ENCODE data around the gene WDR89. TPM values are rescaled to one million over a fixed set of nuclear protein-coding genes. Genes with fewer than 3 reads are reported as not detected.
"Not testable (repeated sequence)": the region's sequence is repeated elsewhere in the genome, so short reads cannot be mapped to it uniquely, and the experiment has no call there.

WDR89 gene
- total RNA-seq, 2 experiments from 2014 or later: 27.3 to 30.4 TPM

- Mint-ChIP-seq H3K36me3 (peaks cover 11% of the 10 kb centered on the region), H3K4me1 (ENCODE audit: low read depth) (peaks cover 27% of the 10 kb centered on the region), H3K4me3 (no peak overlapping the region), H3K27ac (no peak overlapping the region), H3K9me3 (no peaks in the 10 kb centered on the region), H3K27me3 (no peaks in the 10 kb centered on the region)
- ChIA-PET CTCF (interaction anchor here (1.0 kb wide), 2 partner anchors 17 to 228 kb away, joined by 3 to 4 read pairs; no protein-coding TSS in a partner anchor), POLR2A (no interaction called here)
- no peak for DNase-seq
- intact Hi-C loops (cut with micrococcal nuclease): no loop called here
Measured at GRCh38 chr14:63616015-63616414, 25.7 kb downstream of the WDR89 start.

- ChIA-PET CTCF (interaction anchor here (0.9 kb wide), 1 partner anchor 18 kb away, joined by 3 read pairs; no protein-coding TSS in a partner anchor), POLR2A (no interaction called here)
- no peak for DNase-seq
- Mint-ChIP-seq H3K9me3 (no peaks in the 10 kb centered on the region), H3K27ac (peak overlapping the region; percentile 36), H3K4me3 (no peak overlapping the region), H3K36me3 (peaks cover 8% of the 10 kb centered on the region), H3K27me3 (no peaks in the 10 kb centered on the region), H3K4me1 (ENCODE audit: low read depth) (peaks cover 24% of the 10 kb centered on the region)
- intact Hi-C loops (cut with micrococcal nuclease): no loop called here
Measured at GRCh38 chr14:63614679-63615363, 26.9 kb downstream of the WDR89 start.

GRCh38 chr14:63611078-63611477 lies 30.6 kb downstream of the WDR89 start:
- H3K4me3 Mint-ChIP-seq: no peak overlapping the region
- H3K9me3 Mint-ChIP-seq: no peaks in the 10 kb centered on the region
- no peaks in the 10 kb centered on the region for H3K27me3 Mint-ChIP-seq

DNA sequence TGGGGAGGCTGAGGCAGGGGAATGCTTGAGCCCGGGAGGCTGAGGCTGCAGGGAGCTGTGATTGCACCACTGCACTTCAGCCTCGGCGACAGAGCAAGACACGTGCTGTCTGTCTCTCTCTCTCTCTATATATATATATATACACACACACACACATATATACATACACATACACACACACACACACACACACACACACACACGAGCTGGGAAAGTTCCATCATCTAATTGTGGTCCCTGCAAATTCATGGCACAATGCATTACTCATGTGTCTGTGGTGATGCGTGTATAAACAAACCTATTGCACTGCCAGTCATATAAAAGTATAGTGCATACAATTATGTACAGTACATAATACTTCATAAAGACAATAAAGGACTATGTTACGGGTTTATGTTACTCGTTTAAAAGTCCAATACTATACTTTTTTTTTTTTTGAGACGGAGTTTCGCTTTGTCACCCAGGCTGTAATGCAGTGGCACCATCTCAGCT lies 36.6 kb downstream of the WDR89 start:
- no peak for DNase-seq
- CTCF ChIA-PET: interaction anchor here (1.4 kb wide), 1 partner anchor 37 kb away, joined by 3 read pairs; the partner anchor contains the start of gene WDR89
- Mint-ChIP-seq H3K36me3 (peaks cover 22% of the 10 kb centered on the region), H3K27me3 (no peaks in the 10 kb centered on the region), H3K4me1 (ENCODE audit: low read depth) (peaks cover 2% of the 10 kb centered on the region), H3K4me3 (no peak overlapping the region), H3K9me3 (no peaks in the 10 kb centered on the region), H3K27ac (no peak overlapping the region)
- POLR2A ChIA-PET: no interaction called here
- intact Hi-C loops (cut with micrococcal nuclease): no loop called here

More at GRCh38 chr14:63611078-63611477, 30.6 kb downstream of the WDR89 start:
- intact Hi-C loops (cut with micrococcal nuclease): no loop called here
- ChIA-PET POLR2A (no interaction called here), CTCF (no interaction called here)
- Mint-ChIP-seq H3K36me3 (peaks cover 11% of the 10 kb centered on the region), H3K27ac (no peak overlapping the region), H3K4me1 (ENCODE audit: low read depth) (peaks cover 14% of the 10 kb centered on the region)
- no peak for DNase-seq

DNA sequence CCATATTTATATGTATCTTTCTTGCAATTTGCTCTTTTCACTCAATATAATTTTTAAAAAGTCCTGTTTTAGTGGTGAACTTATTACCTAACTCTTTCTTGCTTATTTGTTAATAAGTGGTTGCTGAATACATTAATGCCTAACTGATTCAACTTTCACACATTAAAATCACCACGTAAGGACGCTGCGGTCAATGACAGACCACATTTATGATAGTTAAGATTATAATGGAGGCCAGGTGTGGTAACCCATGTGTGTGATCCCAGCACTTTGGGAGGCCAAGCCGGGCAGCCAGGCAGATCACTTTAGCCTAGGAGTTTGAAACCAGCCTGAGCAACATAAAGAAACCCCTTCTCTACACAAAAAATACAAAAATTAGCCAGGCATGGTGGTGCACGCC lies 37.0 kb downstream of the WDR89 start:
- Mint-ChIP-seq H3K9me3 (no peaks in the 10 kb centered on the region), H3K4me3 (no peak overlapping the region), H3K27ac (no peak overlapping the region), H3K36me3 (peaks cover 26% of the 10 kb centered on the region), H3K27me3 (no peaks in the 10 kb centered on the region), H3K4me1 (ENCODE audit: low read depth) (peaks cover 2% of the 10 kb centered on the region)
- DNase-seq: no peak
- POLR2A ChIA-PET: no interaction called here
- intact Hi-C loops (cut with micrococcal nuclease): no loop called here
- CTCF ChIA-PET: no interaction called here

GRCh38 chr14:63603749-63604277 lies 37.9 kb downstream of the WDR89 start:
- H3K27ac Mint-ChIP-seq: no peak overlapping the region
- POLR2A ChIA-PET: no interaction called here
- intact Hi-C loops (cut with micrococcal nuclease): no loop called here

GRCh38 chr14:63598807-63599206 lies 42.9 kb downstream of the WDR89 start:
- Mint-ChIP-seq H3K36me3 (peaks cover 67% of the 10 kb centered on the region), H3K9me3 (peaks cover 29% of the 10 kb centered on the region), H3K4me1 (ENCODE audit: low read depth) (peaks cover 5% of the 10 kb centered on the region), H3K27ac (no peak overlapping the region), H3K4me3 (no peak overlapping the region), H3K27me3 (no peaks in the 10 kb centered on the region)
- ChIA-PET POLR2A (no interaction called here), CTCF (no interaction called here)
- no peak for DNase-seq
- intact Hi-C loops (cut with micrococcal nuclease): no loop called here

More at GRCh38 chr14:63603749-63604277, 37.9 kb downstream of the WDR89 start:
- Mint-ChIP-seq H3K4me3 (no peak overlapping the region), H3K27me3 (no peaks in the 10 kb centered on the region), H3K4me1 (ENCODE audit: low read depth) (peaks cover 2% of the 10 kb centered on the region), H3K9me3 (no peaks in the 10 kb centered on the region), H3K36me3 (peaks cover 34% of the 10 kb centered on the region)
- no peak for DNase-seq
- CTCF ChIA-PET: no interaction called here

DNA sequence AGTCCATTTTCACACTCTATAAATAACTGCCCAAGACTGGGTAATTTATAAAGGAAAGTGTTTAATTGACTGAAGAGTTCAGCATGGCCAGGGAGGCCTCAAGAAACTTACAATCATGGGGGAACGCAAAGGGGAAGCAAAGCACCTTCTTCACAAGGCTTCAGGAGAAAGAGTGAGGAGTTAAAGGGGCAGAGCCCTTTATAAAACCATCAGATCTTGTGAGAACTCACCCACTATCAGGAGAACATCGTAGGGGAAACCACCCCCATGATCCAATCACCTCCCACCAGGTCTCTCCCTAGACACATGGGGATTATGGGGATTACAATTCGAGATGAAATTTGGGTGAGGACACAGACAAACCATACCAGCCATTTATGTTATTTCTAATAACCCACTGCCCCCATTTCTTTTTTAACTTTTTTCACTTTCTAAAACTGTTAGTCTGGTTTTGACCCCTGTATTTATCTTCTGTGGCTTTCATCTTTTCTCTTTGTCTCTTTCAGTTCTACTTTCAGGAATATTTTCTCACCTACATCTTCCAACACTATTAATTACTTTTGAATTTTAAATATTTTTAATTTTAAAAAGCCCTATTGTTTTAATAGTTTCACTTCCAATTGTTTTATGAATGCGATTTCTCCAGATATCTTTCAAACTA lies 44.5 kb downstream of the WDR89 start:
- ChIA-PET POLR2A (no interaction called here), CTCF (no interaction called here)
- intact Hi-C loops (cut with micrococcal nuclease): no loop called here
- H3K4me3 Mint-ChIP-seq: no peak overlapping the region
- no peaks in the 10 kb centered on the region for H3K27me3 Mint-ChIP-seq
- H3K9me3 Mint-ChIP-seq: peaks cover 35% of the 10 kb centered on the region
- H3K27ac Mint-ChIP-seq: no peak overlapping the region
- H3K4me1 Mint-ChIP-seq (ENCODE audit: low read depth): peaks cover 4% of the 10 kb centered on the region
- H3K36me3 Mint-ChIP-seq: peaks cover 62% of the 10 kb centered on the region
- no peak for DNase-seq

- no peak overlapping the region for H3K4me3 Mint-ChIP-seq
- POLR2A ChIA-PET: no interaction called here
- H3K36me3 Mint-ChIP-seq: peaks cover 48% of the 10 kb centered on the region
- DNase-seq: no peak
- H3K9me3 Mint-ChIP-seq: peaks cover 35% of the 10 kb centered on the region
- no peak overlapping the region for H3K27ac Mint-ChIP-seq
- peaks cover 4% of the 10 kb centered on the region for H3K4me1 Mint-ChIP-seq (ENCODE audit: low read depth)
- CTCF ChIA-PET: no interaction called here
- intact Hi-C loops (cut with micrococcal nuclease): no loop called here
- H3K27me3 Mint-ChIP-seq: no peaks in the 10 kb centered on the region
Measured at GRCh38 chr14:63594455-63595372, 47.0 kb downstream of the WDR89 start.

DNA sequence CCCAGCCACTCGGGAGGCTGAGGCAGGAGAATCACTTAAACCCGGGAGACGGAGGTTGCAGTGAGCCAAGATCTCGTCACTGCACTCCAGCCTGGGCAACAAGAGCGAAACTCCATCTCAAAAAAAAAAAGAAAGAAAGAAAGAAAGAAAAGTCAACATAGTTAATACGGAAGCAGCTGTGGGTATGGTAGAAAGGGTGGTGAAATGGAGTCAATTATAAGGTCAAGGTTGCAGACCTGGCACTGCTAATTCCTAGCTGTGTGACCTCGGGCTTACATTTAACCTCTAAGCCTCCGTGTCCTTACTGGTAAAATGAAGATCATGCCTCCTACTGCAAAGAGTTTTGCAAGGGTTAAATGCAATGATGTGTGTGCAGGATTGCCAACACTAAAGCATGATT lies 58.6 kb downstream of the WDR89 start:
- H3K4me1 Mint-ChIP-seq (ENCODE audit: low read depth); intact Hi-C loops (cut with micrococcal nuclease); CTCF ChIA-PET; H3K9me3 Mint-ChIP-seq; DNase-seq; H3K4me3 Mint-ChIP-seq; POLR2A ChIA-PET; H3K27me3 Mint-ChIP-seq; H3K27ac Mint-ChIP-seq; H3K36me3 Mint-ChIP-seq: not testable (repeated sequence)

DNA sequence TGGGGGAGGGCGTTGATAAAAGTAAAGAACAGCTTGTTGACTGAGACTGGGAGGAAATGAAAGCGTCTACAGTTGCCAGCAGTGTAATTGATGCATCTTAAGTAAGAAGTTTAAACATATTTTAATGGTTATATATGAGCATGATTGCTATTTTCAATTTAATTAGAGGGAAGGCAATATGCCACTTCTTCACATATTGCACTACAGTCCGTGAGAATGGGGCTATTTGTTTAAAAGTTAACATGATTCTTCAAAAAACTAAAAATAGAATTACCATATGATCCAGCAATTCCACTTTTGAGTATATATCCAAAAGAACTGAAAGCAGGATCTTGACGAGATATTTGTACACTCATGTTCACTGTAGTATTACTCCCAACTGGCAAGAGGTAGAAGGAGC lies 60.2 kb downstream of the WDR89 start:
- H3K27ac Mint-ChIP-seq: no peak overlapping the region
- ChIA-PET POLR2A (no interaction called here), CTCF (no interaction called here)
- intact Hi-C loops (cut with micrococcal nuclease): no loop called here
- no peak for DNase-seq
- H3K36me3 Mint-ChIP-seq: no peaks in the 10 kb centered on the region
- no peaks in the 10 kb centered on the region for H3K4me1 Mint-ChIP-seq (ENCODE audit: low read depth)
- peaks cover 2% of the 10 kb centered on the region for H3K27me3 Mint-ChIP-seq
- H3K4me3 Mint-ChIP-seq: no peak overlapping the region
- H3K9me3 Mint-ChIP-seq: no peaks in the 10 kb centered on the region

DNA sequence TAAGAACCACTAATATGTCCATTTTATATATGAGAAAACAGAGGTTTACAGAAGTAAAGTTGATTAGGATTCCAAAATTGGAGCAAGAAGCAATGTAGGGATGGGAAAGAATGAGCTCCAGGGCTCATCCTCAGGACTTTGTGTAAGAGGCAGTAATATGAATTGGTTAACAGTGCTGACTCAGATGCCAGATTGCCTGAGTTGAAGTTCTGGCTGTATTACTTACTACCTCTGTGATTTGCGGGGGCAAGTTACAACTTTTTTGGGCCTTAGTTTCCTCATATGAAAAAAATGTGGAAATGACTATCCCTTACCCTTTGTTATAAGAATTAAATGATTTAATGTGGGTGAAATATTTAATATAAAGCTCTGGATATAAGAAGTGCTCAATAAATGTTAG lies 63.4 kb downstream of the WDR89 start:
- H3K4me3 Mint-ChIP-seq: no peak overlapping the region
- no peak for DNase-seq
- no peaks in the 10 kb centered on the region for H3K36me3 Mint-ChIP-seq
- no peaks in the 10 kb centered on the region for H3K9me3 Mint-ChIP-seq
- intact Hi-C loops (cut with micrococcal nuclease): no loop called here
- H3K27ac Mint-ChIP-seq: no peak overlapping the region
- H3K4me1 Mint-ChIP-seq (ENCODE audit: low read depth): no peaks in the 10 kb centered on the region
- ChIA-PET POLR2A (no interaction called here), CTCF (interaction anchor here (0.6 kb wide), 1 partner anchor 152 kb away, joined by 3 read pairs; no protein-coding TSS in a partner anchor)
- H3K27me3 Mint-ChIP-seq: peaks cover 2% of the 10 kb centered on the region
